ENCODE data around the gene MR1.

MR1 gene

GRCh38 chr1:181089017-181089675 lies 55.4 kb downstream of the MR1 start:
- Mint-ChIP-seq H3K4me3 (peak overlapping the region; percentile 92), H3K9me3 (no peaks in the 10 kb centered on the region), H3K4me1 (peaks cover 51% of the 10 kb centered on the region), H3K36me3 (peaks cover 64% of the 10 kb centered on the region), H3K27ac (peak overlapping the region; percentile 98)
- DNase-seq (ENCODE audit: low spot score in 2 of 2) (peak; percentile 40 to 78), ATAC-seq (peak; percentile 16)

DNA sequence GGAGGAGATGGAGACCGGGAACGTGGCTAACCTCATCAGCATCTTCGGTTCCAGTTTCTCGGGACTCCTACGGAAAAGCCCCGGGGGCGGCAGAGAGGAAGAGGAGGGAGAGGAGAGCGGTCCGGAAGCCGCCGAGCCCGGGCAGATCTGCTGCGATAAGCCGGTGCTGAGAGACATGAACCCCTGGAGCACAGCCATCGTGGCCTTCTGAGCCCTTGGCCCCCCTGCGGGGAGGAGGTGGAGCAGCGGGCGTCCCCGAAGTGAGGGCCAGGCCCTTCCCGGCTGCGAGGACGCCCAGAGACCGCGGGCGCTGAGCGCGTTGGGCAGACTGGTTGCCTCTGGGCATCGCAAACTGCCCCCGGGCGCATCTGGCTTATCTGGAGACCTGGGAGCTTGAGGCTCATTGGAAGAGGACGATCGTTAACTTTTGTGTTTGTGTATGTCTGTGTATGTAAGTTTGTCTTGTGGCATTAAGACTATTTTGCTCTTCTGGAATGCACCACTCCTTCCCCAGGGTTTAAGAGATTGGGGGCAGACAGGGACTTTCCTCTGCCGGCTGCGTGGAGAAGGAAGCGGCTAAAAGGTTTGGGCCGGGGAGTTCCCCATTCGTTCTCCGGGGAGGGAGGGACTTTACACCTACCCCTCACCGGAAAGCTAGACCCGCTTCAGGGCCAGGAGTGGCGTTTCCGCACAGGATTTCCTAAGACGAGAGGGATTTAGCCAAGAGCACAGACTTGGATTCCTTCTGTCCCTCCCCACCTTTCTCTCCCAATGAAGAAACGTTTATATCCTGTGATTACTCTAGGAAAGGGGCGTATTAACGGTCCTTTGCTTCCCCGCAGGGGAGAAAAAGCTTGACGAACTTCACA lies 56.1 kb downstream of the MR1 start:
- Mint-ChIP-seq H3K4me3 (peak overlapping the region; percentile 92), H3K36me3 (peaks cover 71% of the 10 kb centered on the region), H3K9me3 (no peaks in the 10 kb centered on the region), H3K27ac (peak overlapping the region; percentile 98), H3K4me1 (peaks cover 51% of the 10 kb centered on the region)
- DNase-seq (ENCODE audit: low spot score in 2 of 2) (peak; percentile 61 to 86), ATAC-seq (peak; percentile 64)

GRCh38 chr1:181090641-181091126 lies 56.9 kb downstream of the MR1 start:
- Mint-ChIP-seq H3K4me3 (peak overlapping the region; percentile 92), H3K27ac (peak overlapping the region; percentile 98), H3K4me1 (peaks cover 58% of the 10 kb centered on the region), H3K36me3 (peaks cover 79% of the 10 kb centered on the region), H3K9me3 (no peaks in the 10 kb centered on the region)
- peak; percentile 57 for ATAC-seq
- no peak for DNase-seq (ENCODE audit: low spot score in 2 of 2)

- peak overlapping the region; percentile 98 for H3K27ac Mint-ChIP-seq
- DNase-seq (ENCODE audit: low spot score in 2 of 2) (no peak), ATAC-seq (no peak)
Measured at GRCh38 chr1:181091309-181092040, 57.7 kb downstream of the MR1 start.

GRCh38 chr1:181092056-181092455 lies 58.3 kb downstream of the MR1 start:
- Mint-ChIP-seq H3K36me3 (peaks cover 80% of the 10 kb centered on the region), H3K9me3 (no peaks in the 10 kb centered on the region), H3K27ac (no peak overlapping the region), H3K4me1 (peaks cover 71% of the 10 kb centered on the region), H3K4me3 (peak overlapping the region; percentile 92)
- DNase-seq (ENCODE audit: low spot score in 2 of 2) = no peak
- ATAC-seq = no peak

More at GRCh38 chr1:181091309-181092040, 57.7 kb downstream of the MR1 start:
- H3K9me3 Mint-ChIP-seq = no peaks in the 10 kb centered on the region
- peak overlapping the region; percentile 92 for H3K4me3 Mint-ChIP-seq
- H3K4me1 Mint-ChIP-seq = peaks cover 66% of the 10 kb centered on the region
- H3K36me3 Mint-ChIP-seq = peaks cover 80% of the 10 kb centered on the region

DNA sequence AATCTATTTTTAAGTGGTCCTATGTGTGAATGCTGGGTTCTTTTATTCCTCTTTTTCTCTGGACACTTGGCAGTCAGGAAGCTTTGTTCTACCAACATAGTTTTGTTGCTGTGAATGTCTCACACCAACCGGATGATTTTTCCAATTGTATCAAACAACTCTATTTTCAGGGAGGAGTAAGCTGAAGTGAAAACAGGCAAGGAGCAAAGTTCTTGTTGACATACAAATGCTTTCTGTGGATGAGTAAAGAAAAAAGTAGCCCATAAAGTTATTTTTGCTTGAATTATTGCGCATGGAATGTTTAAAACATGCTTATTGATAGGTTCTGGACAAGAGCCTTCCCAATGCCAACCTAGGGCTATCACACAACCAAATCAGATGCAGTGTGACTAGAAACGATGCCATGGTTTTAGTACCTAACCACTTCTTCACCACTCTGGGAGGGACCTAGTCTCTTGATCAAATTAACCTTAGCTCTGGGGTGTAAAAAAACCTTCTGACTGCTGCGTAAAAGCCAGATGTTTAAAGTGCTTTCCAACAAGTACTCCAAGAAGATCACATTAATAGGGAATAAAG lies 59.2 kb downstream of the MR1 start:
- Mint-ChIP-seq H3K9me3 (no peaks in the 10 kb centered on the region), H3K4me3 (peak overlapping the region; percentile 92), H3K4me1 (peaks cover 71% of the 10 kb centered on the region), H3K27ac (peak overlapping the region; percentile 15), H3K36me3 (peaks cover 78% of the 10 kb centered on the region)
- ATAC-seq (no peak), DNase-seq (ENCODE audit: low spot score in 2 of 2) (no peak)

- Mint-ChIP-seq H3K27ac (no peak overlapping the region), H3K36me3 (peaks cover 64% of the 10 kb centered on the region), H3K4me1 (peaks cover 84% of the 10 kb centered on the region), H3K9me3 (no peaks in the 10 kb centered on the region), H3K4me3 (peak overlapping the region; percentile 6)
- DNase-seq (ENCODE audit: low spot score in 2 of 2) = no peak
- no peak for ATAC-seq
Measured at GRCh38 chr1:181094416-181095212, 60.8 kb downstream of the MR1 start.

DNA sequence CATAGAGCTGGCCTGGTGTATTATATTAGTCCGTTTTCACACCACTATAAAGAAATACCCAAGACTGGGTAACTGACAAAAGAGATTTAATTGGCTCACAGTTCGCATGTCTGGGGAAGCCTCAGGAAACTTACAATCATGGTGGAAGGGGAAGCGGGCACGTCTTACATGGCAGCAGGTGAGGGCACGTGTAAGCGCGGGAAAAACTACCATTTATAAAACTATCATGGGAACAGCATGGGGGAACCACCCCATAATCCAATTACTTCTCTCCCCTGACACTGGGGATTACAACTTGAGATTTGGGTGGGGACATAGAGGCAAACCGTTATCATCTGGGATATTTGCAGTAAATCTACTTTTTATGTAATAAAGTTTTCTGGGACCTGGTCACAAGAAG lies 61.5 kb downstream of the MR1 start:
- Mint-ChIP-seq H3K4me1 (peaks cover 90% of the 10 kb centered on the region), H3K9me3 (no peaks in the 10 kb centered on the region), H3K36me3 (peaks cover 61% of the 10 kb centered on the region), H3K27ac (no peak overlapping the region), H3K4me3 (no peak overlapping the region)
- ATAC-seq (no peak), DNase-seq (ENCODE audit: low spot score in 2 of 2) (no peak)

- DNase-seq (ENCODE audit: low spot score in 2 of 2) (no peak), ATAC-seq (no peak)
- Mint-ChIP-seq H3K27ac (no peak overlapping the region), H3K36me3 (peaks cover 56% of the 10 kb centered on the region), H3K4me1 (peaks cover 95% of the 10 kb centered on the region), H3K4me3 (no peak overlapping the region), H3K9me3 (no peaks in the 10 kb centered on the region)
Measured at GRCh38 chr1:181095763-181096184, 62.0 kb downstream of the MR1 start.

- no peak for ATAC-seq
- no peak overlapping the region for H3K4me3 Mint-ChIP-seq
- H3K4me1 Mint-ChIP-seq = peaks cover 96% of the 10 kb centered on the region
- H3K36me3 Mint-ChIP-seq = peaks cover 41% of the 10 kb centered on the region
- H3K9me3 Mint-ChIP-seq = no peaks in the 10 kb centered on the region
- no peak overlapping the region for H3K27ac Mint-ChIP-seq
- DNase-seq (ENCODE audit: low spot score in 2 of 2) = no peak
Measured at GRCh38 chr1:181097242-181097641, 63.5 kb downstream of the MR1 start.

GRCh38 chr1:181099152-181100014 lies 65.6 kb downstream of the MR1 start:
- peak overlapping the region; percentile 62 for H3K4me3 Mint-ChIP-seq
- no peaks in the 10 kb centered on the region for H3K9me3 Mint-ChIP-seq
- ATAC-seq (peak; percentile 94), DNase-seq (ENCODE audit: low spot score in 2 of 2) (peak in 1 of 2 donors; percentile 73)
- peaks cover 20% of the 10 kb centered on the region for H3K36me3 Mint-ChIP-seq
- H3K4me1 Mint-ChIP-seq = peaks cover 92% of the 10 kb centered on the region
- H3K27ac Mint-ChIP-seq = peak overlapping the region; percentile 91

GRCh38 chr1:181100015-181100905 lies 66.5 kb downstream of the MR1 start:
- Mint-ChIP-seq H3K9me3 (no peaks in the 10 kb centered on the region), H3K4me1 (peaks cover 87% of the 10 kb centered on the region), H3K27ac (peak overlapping the region; percentile 91), H3K4me3 (peak overlapping the region; percentile 62), H3K36me3 (peaks cover 16% of the 10 kb centered on the region)
- ATAC-seq = peak; percentile 2
- DNase-seq (ENCODE audit: low spot score in 2 of 2) = no peak

DNA sequence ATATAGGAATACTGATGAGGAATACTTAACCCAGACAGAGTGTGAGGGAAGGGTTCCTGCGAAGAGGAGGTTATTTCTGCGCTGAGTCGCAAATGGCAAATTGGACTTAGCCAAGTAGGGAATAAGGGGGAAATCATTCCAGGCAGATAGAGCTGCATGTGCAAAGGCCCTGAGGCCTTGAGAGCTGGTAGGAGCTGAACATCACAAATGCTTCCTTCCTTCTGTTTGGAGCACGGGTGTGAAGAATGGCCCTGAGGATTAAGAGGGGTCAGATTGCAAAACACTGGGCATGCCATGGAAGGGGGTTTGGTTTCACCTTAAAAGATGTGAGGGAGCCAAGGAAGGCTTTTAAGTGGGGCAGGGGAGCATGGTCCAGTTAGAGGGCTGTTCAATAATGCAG lies 67.2 kb downstream of the MR1 start:
- Mint-ChIP-seq H3K36me3 (peaks cover 17% of the 10 kb centered on the region), H3K4me1 (peaks cover 86% of the 10 kb centered on the region), H3K4me3 (peak overlapping the region; percentile 62), H3K9me3 (no peaks in the 10 kb centered on the region), H3K27ac (peak overlapping the region; percentile 91)
- DNase-seq (ENCODE audit: low spot score in 2 of 2) (no peak), ATAC-seq (no peak)
